HG03135 (cell line): Measurements from ENCODE around the gene MYH14.

ENCODE experiments used
- ATAC-seq: cut with Tn5 transposase; IDR thresholded peaks from one replicate; pipeline ENCODE4 v1.9.1; 2021; ENCODE audit warnings: mild to moderate bottlenecking, moderate library complexity; ENCODE audit not compliant: unreplicated experiment

Gene MYH14

DNA sequence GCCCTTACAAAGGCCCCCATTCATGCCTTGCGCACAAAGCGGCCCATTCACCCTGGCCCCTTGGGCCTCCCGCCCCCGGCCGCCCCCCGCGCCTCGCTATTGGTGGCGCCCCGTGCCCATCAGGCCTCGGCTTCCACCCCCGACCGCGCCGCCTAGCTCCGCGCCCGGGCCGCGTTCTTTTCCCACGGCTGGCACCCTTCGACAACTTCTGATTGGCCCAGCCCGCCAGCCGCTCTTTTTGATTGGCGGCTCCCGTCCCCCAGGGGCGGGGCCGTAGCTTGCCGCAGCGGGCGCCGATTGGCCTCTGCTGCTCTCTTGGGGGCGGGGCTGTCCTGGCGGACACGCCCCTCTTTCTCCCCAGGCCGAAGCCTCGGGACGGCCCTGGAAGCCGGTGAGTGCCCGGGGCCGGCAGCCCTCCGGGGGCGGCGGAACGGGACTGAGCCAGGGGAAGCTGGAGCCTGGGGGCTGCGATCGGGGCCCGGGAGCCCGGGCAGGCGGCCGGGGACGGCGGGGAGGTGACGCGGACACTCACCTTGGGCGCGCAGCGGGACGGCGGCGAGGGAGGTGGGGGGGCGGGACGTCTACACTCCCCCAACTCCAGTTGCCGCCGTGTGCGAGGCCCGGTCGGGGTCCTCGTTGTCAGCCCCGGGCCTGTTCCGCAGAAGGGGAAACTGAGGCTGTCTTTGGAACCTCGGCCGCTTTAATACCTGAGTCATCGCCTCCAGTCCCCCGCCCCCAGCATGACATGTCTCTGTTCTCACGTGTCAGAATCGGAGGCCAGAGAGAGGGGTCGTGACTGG lies at the start of gene MYH14:
MYH14 (plus strand) TSS at position 342 of the 800 bp plus-strand sequence. CDS start 6,744 bp downstream, outside the sequence.
- ATAC-seq: no peak

DNA sequence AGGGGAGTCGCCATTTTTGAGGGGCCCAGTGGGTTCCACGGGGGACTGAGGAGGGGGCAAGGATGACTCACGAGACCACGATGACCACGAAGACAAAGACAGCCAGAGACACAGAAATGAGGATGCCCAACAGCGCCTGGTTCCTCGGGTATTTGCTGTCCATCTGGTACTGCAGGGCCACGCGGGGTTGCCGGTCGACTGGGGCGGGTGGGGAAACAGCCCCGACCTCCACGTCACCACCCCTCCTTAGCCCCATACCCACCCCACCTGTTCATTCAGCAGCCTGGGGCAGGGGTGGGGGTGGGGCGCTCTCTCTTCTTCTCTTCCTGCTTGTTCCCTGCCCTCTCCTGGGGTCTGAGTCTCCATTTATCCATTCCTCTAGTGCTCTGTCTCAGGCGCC lies 48.9 kb upstream of the MYH14 start:
- no peak for ATAC-seq

DNA sequence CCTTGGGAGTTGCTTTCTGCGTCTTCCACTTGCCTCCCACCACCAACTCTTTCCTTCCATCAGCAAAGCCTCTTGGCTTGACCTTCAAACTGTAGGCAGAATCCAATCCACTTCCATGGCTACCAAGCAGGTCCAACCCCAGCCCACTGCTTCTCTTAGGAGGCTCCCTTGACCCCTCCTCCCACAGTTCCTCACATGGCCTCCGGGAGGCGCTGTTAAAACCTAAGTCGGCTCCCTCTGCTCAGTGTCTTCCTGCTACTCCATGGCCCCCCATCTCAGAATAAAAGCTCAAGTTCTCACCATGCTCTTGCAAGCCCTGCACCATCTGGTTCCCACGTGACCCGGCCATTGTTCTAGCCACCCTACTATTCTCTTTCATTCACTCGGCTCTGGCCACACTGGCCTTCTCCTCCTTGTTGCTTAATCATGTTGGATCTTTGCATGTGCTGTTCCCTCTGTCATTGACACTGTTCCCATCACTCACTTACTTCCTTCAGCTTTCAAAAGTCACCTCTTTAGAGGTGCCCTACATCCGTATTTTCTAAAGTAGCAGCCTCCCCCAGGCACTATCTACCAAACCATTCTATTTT lies 47.8 kb upstream of the MYH14 start:
- ATAC-seq: no peak

DNA sequence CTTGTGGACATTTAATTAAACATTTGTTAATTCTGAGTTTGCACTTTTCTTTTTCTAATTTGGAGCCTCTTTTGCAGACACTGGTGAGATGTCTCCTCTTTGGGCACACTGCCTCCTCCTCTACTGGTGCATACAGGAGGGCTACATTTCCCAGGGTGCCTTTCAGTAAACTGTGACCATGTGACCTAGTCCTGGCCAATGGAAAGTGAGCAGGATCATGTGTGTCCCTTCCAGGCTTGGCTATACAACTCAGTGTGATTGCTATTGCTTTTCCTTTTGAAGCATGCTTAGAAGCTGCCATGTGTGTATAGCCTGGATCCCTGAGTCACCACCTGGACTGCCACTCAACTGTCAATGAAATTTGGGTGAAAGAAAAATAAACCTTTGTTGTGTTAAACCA lies 44.8 kb upstream of the MYH14 start:
- no peak for ATAC-seq

DNA sequence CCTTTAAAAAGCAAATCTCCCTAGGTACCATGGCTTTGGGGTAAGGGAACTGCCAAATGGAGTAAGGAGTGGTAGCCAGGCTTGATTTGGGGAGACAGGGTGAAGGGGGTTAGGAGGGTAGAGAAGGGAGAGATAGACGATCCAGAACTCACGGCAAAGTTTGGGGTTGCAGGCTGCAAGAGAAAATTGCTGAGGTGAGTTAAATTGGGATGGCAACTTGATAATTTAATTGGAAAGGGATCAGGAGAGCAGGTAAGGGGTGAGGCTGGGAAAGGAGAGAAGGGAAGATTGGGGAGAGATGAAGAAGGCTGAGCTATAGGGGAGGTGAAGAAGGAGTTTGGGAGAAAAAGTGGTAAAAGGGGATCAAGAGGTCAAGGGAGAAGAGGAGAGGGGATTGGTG lies 44.3 kb upstream of the MYH14 start:
- no peak for ATAC-seq

DNA sequence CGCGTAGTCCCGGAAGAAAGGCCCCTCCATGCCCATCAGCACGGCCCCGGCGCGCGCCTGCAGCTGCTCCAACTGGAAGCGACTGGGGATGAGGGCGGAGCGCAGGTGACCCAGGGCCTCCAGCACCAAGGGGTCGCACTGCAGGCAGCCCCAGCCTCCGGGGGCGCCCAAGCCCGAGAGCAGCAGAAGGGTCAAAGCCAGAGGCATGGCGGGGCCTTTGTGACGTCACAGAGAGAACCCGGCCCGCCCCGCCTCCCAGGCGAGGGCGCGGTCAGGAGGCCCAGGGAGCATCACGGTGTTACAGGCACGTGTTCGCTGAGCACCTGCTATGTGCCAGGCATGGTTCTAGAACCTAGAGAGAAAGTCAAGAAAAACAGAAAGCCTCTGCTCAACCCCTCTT lies 40.4 kb upstream of the MYH14 start, which contains the start of gene IZUMO2:
IZUMO2 (minus strand) TSS at position 294 of the 400 bp plus-strand sequence; CDS start at position 207, 87 bp downstream.
- no peak for ATAC-seq

DNA sequence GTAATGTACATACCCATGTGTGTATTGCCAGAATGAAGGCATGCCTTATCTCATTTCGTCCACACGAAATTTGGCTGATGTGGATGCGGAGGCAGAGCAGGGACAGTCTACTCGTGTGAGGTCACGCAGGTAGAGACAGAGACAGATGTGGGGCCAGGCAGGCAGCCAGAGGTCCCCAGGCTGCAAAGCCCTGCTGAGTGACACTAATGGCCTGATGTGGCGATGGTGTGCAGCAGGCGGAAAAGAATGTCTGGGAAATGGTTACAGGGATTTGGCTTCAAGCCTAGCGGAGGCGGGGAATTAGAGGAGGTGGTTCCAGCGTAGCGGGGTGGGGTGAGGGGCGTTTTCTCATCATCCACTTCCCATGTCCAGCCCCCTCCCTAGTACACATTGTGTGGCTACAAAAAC lies 36.1 kb upstream of the MYH14 start:
- ATAC-seq: no peak

DNA sequence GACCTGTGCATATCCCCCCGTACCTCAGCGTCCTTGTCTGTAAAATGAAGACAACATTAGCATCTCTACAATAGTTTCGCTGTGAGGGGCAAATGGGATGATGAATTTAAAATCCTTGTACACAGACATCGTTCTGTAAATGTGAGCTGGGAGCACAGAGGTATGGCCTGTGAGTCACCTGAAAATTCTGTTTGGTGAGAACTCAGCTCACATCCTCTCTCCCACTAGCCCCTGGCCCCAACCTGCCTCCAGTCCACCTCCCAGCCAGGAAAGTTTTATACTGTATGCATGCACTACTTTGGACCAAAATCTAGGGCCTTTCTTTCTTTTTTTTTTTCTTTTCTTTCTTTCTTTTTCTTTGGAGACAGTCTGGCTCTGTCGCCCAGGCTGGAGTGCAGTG lies 31.7 kb upstream of the MYH14 start:
- no peak for ATAC-seq

DNA sequence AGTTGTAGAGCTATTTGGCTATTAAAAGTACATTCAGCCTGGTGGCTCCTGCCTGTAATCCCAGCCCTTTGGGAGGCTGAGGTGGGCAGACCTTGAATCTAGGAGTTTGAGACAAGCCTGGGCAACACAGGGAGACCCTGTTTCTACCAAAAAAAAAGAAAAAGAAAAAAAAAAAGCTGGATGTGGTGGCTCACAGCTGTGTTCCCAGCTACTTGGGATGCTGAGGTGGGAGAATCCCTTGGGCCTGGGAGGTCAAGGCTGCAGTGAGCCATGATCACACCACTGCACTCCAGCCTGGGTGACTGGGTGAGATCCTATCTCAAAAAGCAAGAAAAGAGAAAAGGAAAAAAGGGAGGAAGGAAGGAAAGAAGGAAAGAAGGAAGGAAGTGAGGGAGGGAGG lies 30.7 kb upstream of the MYH14 start:
- ATAC-seq: no peak

DNA sequence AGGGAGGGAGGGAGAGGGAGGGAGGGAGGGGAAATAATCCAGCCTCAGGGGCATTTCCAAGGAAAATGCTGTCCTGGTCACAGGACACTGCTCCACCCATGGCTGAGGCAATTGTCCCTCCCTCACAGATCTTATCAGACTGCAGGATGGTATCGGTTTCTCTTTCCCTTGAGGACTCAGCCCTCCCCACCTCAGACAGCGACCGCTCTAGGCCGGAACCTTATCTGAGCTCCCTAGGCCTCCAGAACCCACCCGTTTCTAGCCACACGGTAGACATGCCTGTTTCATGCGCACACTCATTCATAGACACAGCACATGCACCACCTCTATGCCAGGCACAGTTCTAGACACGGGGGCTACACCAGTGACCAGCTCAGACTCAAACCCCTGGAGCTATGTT lies 30.3 kb upstream of the MYH14 start:
- ATAC-seq: no peak

DNA sequence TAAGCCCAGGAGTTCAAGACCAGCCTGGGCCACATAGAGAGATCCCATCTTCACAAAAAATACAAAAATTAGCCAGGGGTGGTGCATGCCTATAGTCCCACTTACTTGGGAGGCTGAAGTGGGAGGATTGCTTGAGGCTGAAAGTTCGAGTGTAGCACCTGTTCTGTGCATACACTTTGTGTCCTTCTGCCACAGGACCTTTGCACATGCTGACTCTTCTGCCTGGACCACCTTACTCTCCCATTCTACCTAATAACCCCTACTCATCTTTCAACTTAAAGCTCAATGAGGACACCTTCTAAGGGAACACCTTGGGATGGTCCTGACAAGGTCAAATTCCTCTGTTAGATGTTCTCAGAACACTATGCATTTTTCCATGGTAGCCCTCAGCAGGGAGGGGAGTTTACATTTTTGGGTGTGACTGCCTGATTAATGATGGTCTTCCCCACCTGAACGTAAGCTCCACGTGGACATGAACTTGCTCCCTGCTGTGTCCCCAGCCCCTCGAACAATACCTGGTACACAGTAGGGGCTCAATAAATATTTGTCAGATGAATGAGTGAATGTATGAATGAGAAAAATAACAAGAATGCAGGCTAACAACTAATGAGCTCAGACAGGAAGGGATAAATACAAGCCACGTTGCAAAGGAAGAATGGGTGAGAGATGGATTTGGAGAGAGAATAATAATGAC lies 29.2 kb upstream of the MYH14 start:
- ATAC-seq: no peak

DNA sequence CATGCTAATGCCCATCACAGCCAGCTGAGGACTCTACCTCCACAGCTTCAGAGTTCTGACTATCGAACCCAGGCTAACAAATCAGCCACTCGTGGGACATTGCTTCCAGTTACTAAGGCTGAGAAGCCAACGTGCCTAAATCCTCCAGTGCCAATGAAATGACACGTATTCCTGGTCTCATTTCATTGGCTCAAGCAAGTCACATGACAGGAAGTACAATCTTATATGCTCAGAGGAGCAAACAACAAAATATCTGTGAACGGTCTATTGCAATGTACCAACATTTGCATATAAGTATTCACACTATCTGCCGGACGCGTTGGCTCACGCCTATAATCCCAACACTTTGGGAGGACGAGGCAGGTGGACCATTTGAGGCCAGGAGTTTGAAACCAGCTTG lies 27.5 kb upstream of the MYH14 start:
- ATAC-seq: no peak

DNA sequence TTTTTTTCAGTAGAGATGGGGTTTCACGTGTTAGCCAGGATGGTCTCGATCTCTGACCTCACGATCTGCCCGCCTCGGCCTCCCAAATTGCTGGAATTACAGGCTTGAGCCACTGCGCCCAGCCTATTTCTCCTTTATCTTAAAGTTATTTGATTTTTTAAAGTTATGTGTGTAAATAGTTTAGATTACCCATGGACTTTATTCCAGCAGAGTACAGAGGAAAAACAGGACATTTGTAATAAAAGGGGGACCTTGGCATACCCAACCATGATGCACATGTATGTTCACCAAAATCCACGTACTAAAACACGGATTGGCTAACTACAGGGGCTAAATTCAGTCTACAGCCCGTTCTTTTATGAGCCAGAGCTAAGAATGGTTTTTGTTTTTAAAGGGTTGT lies 26.6 kb upstream of the MYH14 start:
- no peak for ATAC-seq

DNA sequence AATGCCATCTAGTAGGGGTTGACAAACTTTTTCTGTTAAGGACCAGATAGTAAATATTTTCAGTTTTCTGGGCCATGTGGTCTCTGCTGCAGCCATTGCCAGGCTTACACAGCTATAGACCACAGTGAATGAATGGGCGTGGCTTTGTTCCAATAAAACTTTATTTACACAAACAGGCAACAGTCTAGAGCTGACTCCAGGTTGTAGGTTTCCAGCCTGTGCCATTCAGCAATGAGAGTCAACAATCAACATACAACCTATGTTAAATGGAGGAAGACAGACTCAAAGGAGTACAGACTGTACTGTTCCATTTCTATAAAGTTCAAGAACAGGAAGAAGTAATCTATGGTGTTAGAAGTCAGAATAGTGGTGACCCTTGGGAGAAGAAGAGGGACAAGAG lies 25.1 kb upstream of the MYH14 start:
- ATAC-seq: no peak

DNA sequence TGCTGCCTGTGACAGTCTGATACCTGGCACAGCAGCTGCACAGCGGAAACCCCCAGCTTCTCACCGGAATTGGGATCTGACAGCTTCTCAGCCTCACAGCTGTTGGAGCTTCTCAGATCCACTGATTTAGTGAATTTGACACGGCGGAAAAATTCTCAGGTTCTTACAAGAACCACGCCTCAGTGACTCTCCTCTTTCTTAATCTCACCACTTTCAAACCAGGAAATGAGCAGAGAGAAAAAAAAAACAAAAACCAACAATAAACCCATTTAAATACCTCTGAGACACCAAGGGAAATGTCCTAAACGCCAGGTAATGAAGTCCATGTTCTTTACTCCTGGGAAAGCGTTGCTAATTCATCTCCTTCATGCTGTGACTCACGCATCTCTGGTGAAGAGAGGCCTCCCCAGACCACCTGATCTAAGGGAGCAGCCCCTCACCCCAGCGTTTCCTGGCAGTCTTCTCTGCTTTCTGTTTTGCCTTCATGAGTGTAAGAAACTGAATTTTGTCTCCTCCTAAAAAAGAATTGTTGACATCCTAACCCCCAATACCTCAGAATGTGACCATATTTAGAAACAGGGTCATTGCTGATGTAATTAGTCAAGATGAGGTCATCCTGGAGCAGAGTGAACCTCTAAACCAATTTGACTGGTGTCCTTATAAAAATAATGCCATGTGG lies 24.4 kb upstream of the MYH14 start:
- ATAC-seq: no peak

DNA sequence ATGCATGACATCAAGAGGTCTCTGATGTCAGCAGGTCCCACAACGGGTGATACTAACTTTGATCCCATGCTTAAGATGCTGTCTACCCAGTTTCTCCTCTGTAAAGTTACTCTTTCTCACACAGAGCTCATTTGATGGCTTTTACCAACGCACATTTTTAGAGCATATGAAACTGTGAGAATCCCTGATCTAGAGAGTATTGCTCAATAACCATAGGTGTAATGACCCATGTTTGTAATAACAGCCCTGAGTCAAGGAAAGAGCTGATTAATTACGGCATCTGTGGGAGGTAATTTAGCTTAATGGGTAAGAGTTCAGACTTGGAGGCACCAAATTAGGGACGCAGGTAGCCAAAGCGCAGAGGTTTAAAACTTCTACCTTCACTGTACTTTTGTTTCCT lies 22.3 kb upstream of the MYH14 start:
- ATAC-seq: no peak

DNA sequence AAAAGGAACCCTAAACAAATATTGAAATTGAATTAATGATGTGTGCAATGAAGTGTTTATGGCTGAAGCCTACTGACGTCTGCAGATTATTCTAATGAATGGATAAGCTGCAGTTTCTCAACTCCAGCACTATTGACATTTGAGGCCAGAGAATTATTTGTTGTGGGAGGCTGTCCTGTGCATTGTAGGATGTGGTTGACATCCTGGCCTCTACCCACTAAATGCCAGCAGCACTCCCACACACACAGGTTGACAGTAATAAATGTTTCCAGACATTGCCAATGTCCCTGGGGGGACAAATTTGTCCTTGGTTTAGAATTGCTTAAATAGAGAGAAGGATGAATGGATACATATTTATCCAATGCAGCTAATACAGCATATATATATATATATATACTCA lies 19.2 kb upstream of the MYH14 start:
- no peak for ATAC-seq

DNA sequence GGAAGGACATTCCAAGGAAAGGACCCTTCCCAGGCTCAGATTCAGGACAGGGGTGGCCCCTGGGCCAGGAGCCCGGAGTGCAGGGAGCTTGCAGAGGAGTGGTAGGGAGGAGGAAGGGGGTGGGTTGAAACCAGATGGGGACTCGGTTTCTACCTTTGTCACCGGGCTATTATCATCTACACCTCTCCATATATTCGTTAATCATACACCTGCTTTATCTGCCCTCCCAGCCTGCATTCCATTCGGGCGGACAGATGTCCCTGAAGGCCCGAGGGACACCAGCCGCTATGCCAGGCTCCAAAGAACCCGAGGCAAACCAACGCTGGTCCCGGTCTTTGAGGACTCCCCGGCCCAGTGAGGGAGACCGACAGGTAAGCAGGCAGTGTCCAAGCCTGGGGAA lies 15.5 kb upstream of the MYH14 start:
- ATAC-seq: no peak

DNA sequence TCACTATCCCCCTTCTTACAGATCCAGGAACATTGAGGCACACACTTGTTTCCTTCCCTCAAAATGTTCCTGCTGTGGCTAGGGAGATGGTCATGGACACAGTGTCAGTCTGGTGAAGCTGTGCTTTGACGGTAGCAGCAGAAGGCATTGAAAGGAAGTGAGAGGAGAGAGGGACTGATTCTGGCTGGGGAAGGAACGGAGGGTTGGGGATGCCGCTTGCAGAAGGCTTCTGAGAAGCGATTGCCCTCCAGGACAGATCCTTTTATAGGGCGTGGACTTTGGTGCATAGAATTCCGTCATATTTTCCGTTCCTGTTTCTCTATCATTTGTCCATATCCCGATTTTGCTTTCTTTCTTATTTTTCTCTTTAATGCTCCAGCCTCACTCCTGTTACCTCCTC lies 14.1 kb upstream of the MYH14 start:
- ATAC-seq: no peak

DNA sequence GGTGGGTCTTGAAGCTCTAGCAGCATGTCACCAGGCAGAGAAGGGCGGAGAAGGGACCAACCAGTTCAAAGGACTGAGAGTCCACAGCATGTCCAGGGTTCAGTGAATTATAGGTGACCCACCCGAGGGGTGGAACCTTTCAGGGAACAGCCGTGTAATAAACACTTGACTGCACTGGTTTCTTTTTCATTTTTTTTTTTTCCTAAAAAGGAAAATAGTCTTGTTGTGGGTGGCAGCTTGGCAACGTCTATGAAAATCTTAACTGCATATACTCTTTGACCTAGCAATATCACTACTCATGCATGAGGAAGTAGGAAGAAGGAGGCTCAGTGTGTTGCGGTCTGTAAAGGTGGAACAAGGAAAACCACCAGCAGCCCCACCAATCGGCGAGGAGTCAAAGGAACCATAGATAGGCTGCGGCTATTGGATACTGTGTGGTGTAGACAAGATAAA lies 13.0 kb upstream of the MYH14 start:
- no peak for ATAC-seq

DNA sequence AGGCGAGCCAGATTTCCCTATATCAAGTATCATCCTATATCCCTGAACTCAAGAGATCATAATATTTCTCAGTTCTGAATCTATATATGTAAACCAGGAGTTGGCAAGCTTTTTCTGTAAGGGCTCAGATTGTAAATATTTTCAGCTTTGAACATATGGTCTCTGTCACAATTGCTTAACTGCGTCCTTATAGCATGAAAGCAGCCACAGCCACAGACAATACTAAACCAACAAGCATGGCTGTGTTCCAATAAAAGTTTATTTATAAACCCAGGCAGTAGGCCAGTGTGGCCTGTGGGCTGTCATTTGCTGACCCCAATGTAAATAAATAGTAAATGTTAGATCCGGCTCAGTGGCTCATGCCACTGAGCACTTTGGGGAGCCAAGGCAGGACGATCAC lies 12.2 kb upstream of the MYH14 start:
- ATAC-seq: no peak
